HepG2 (cell line): ENCODE results near the gene CSH1. TPM values are rescaled to one million over a fixed set of nuclear protein-coding genes. Genes with fewer than 3 reads are reported as not detected.
A peak's percentile ranks its signal among the peaks of the same experiment; 100 is the strongest.
"Not testable (repeated sequence)": the region's sequence is repeated elsewhere in the genome, so short reads cannot be mapped to it uniquely, and the experiment has no call there.

ENCODE experiments used
- ATAC-seq: fragments of 200-7000 bp; cut with Tn5 transposase; 3 replicates; pipeline ENCODE4 v1.9.1; 2020; ENCODE audit warnings: mild to moderate bottlenecking, moderate library complexity
- BruUV-seq: library from RNA; stranded (reverse); fragments of 400-500 nt; replicated peaks from 2 replicates; lab custom pipeline; 2021; lab: Mats Ljungman, UMichigan
- CTCF ChIA-PET: fragments of 300-600 bp; formaldehyde crosslinking; extraction: SDS; loops from one replicate; lab custom pipeline; 2021; ENCODE audit warnings: low total read pairs, inconsistent platforms, low intra/inter-chr PET ratio; lab: Yijun Ruan, JAX
- POLR2A ChIA-PET: fragments of 350-600 bp; sonication (Branson Sonifier 250); formaldehyde crosslinking; loops from one replicate; lab custom pipeline; 2020; ENCODE audit warnings: antibody characterized with exemption, inconsistent platforms; lab: Yijun Ruan, JAX
- DNase-seq: peaks from one replicate; pipeline ENCODE4 v3.0.0-alpha.2; 2015; ENCODE audit warnings: low spot score
- FAIRE-seq: peaks from 3 replicates; lab custom pipeline; 2011; peaks lifted over from hg19 to GRCh38; lab: Jason Lieb, UNC
- H2AFZ ChIP-seq: one replicate; pipeline ENCODE4 v1.6.1; 2011; ENCODE audit warnings: low read length, inconsistent platforms
- H3K27ac ChIP-seq: fragments of 300-600 bp; 3 replicates; pipeline ENCODE4 v1.8.0; 2011; ENCODE audit warnings: mixed run types, mild to moderate bottlenecking, mixed read lengths, low read length, inconsistent platforms; ENCODE audit not compliant: insufficient read depth; ENCODE audit errors: extremely low read length
- H3K27me3 ChIP-seq, 2 experiments: fragments of 200-600 bp in 1 of 2; 2 replicates in 1 of 2; 3 replicates in 1 of 2; pipeline versions ENCODE4 v1.6.0 to v1.8.0; 2011; ENCODE audit warnings: low read length in 2 of 2, mild to moderate bottlenecking in 2 of 2, moderate library complexity in 2 of 2, inconsistent platforms in 1 of 2; ENCODE audit not compliant: insufficient read depth in 2 of 2, control insufficient read depth in 1 of 2
- H3K36me3 ChIP-seq, 2 experiments: fragments of 200-600 bp in 1 of 2; replicated peaks in 1 of 2; 2 replicates in 1 of 2; 3 replicates in 1 of 2; pipeline versions ENCODE4 v1.5.1 to v1.8.0; 2011; ENCODE audit warnings: low read length in 2 of 2, inconsistent platforms in 1 of 2; ENCODE audit not compliant: insufficient read depth in 2 of 2, control insufficient read depth in 1 of 2
- H3K4me1 ChIP-seq: 2 replicates; pipeline ENCODE4 v1.5.1; 2012; ENCODE audit warnings: low read length, inconsistent platforms; ENCODE audit not compliant: insufficient read depth
- H3K4me2 ChIP-seq: 2 replicates; pipeline ENCODE4 v1.6.0; 2011; ENCODE audit warnings: low read depth, low read length, inconsistent platforms
- H3K4me3 ChIP-seq, 3 experiments: fragments of 200-600 bp in 1 of 3; sonication (generic), shearing (Covaris generic) in 1 of 3; replicated peaks in 1 of 3; 2 replicates each; pipeline ENCODE4 v1.5.1; 2011 to 2016; ENCODE audit warnings: low read length in 3 of 3, inconsistent platforms in 2 of 3, low read depth in 2 of 3, mild to moderate bottlenecking in 2 of 3, control low read depth in 1 of 3, mixed read lengths in 1 of 3; ENCODE audit not compliant: insufficient read depth in 1 of 3
- H3K79me2 ChIP-seq: one replicate; pipeline ENCODE4 v1.6.1; 2011; ENCODE audit warnings: low read length, inconsistent platforms; ENCODE audit not compliant: insufficient read depth
- H3K9ac ChIP-seq: 2 replicates; pipeline ENCODE4 v1.6.0; 2011; ENCODE audit warnings: mild to moderate bottlenecking, low read depth, low read length, inconsistent platforms; ENCODE audit not compliant: insufficient read depth
- H3K9me3 ChIP-seq: 2 replicates; pipeline ENCODE4 v1.5.1; 2012; ENCODE audit warnings: mild to moderate bottlenecking, low read length
- H4K20me1 ChIP-seq: 2 replicates; pipeline ENCODE4 v1.6.0; 2011; ENCODE audit warnings: inconsistent platforms, mild to moderate bottlenecking, low read length, moderate library complexity; ENCODE audit not compliant: insufficient read depth
- ZMYM3 ChIP-seq: sonication (generic); formaldehyde crosslinking; IDR thresholded peaks from 2 replicates; pipeline ENCODE4 v1.5.1; 2020; ENCODE audit warnings: mild to moderate bottlenecking, missing genetic modification reagents
- ZNF629 ChIP-seq: sonication (generic); formaldehyde crosslinking; conservative IDR thresholded peaks from 2 replicates; pipeline ENCODE4 v1.5.0; 2020; ENCODE audit warnings: missing genetic modification reagents
- WGBS: methylation state at CpG from one replicate; pipeline ENCODE4 v1.1.6; 2017; ENCODE audit warnings: low lambda C conversion rate; 5-methylcytosine and 5-hydroxymethylcytosine counted together
- in situ Hi-C: cut with HindIII; loops from 2 replicates; pipeline ENCODE4 v1.10.0; 2017; ENCODE audit warnings: low pct_unique_long_range_greater_than_20kb; ENCODE audit not compliant: extremely low pct_ligation_motif_present
- intact Hi-C: fragments of 100-400 bp; cut with micrococcal nuclease; formaldehyde crosslinking; loops from one replicate; pipeline ENCODE4 v1.10.0; 2022; ENCODE audit not compliant: unreplicated experiment
- polyA plus RNA-seq, 8 experiments: library from polyadenylated mRNA; depleted of rRNA in 3 of 8; stranded (reverse) in 7 of 8; unstranded in 1 of 8; fragments of >200 nt; fragmentation: Illumina TruSeq in 4 of 8; extraction: Trizol in 4 of 8; gene quantifications; 2 replicates each; pipeline versions ENCODE4 v1.2.1 to v1.2.3, GENCODE V29; 2011 to 2016; ENCODE audit warnings: low read depth in 4 of 8, missing spikeins in 1 of 8, mixed read lengths in 1 of 8; ENCODE audit not compliant: insufficient read depth in 1 of 8
- total RNA-seq, 5 experiments: library from RNA; depleted of rRNA; stranded (reverse); fragments of >200 nt; fragmentation: Illumina TruSeq; extraction: Trizol; gene quantifications; 2 replicates each; pipeline ENCODE4 v1.2.3, GENCODE V29; 2016; ENCODE audit warnings: low read depth in 1 of 5

Gene CSH1
- total and polyA plus RNA-seq, 2 of the 13 experiments (the other 11 are each of a cell fraction or from before 2014, with no cell fraction given) = not detected

GRCh38 chr17:63874693-63875092, 21.7 kb downstream of the CSH1 start:
- CTCF ChIA-PET, FAIRE-seq, H3K79me2 ChIP-seq, H3K4me3 ChIP-seq, H3K9me3 ChIP-seq, intact Hi-C loops, in situ Hi-C loops, POLR2A ChIA-PET, H3K27me3 ChIP-seq, BruUV-seq, H3K9ac ChIP-seq, H3K36me3 ChIP-seq, H4K20me1 ChIP-seq, H3K27ac ChIP-seq, H3K4me2 ChIP-seq, DNase-seq, H3K4me1 ChIP-seq, ATAC-seq, H2AFZ ChIP-seq: not testable (repeated sequence)
- TF ChIP-seq ZNF629 (CRISPR knock-in tag) = peak; percentile 79
- 0 out of 2 replicates have a peak, but pooled peaks have one; percentile 15 for TF ChIP-seq ZMYM3 (CRISPR knock-in tag)
- 33% methylated on average over 6 of the region's 6 CpGs for WGBS

- H3K36me3 ChIP-seq, POLR2A ChIA-PET, intact Hi-C loops, H3K27me3 ChIP-seq, CTCF ChIA-PET, H3K4me1 ChIP-seq, DNase-seq, H3K27ac ChIP-seq, H2AFZ ChIP-seq, in situ Hi-C loops, FAIRE-seq, H3K4me3 ChIP-seq, H3K4me2 ChIP-seq, H4K20me1 ChIP-seq, H3K79me2 ChIP-seq, H3K9ac ChIP-seq, H3K9me3 ChIP-seq, BruUV-seq: not testable (repeated sequence)
- 93% methylated on average over 3 of the region's 8 CpGs for WGBS
- peak; percentile 72 for ATAC-seq
These were observed 22.2 kb downstream of the CSH1 start for GRCh38 chr17:63874061-63874626.

GRCh38 chr17:63873577-63873976, 22.8 kb downstream of the CSH1 start, which contains the start of gene CSH2:
Gene CSH2, minus strand, starts transcription at chr17:63873677. Its CDS starts 63 bp downstream, at chr17:63873614.
- FAIRE-seq, DNase-seq, H3K9me3 ChIP-seq, H2AFZ ChIP-seq, BruUV-seq, H3K27me3 ChIP-seq, H3K27ac ChIP-seq, H3K79me2 ChIP-seq, H3K36me3 ChIP-seq, CTCF ChIA-PET, H3K4me1 ChIP-seq, in situ Hi-C loops, H3K4me3 ChIP-seq, ATAC-seq, H4K20me1 ChIP-seq, intact Hi-C loops, H3K9ac ChIP-seq, H3K4me2 ChIP-seq, POLR2A ChIA-PET: not testable (repeated sequence)
- 48% methylated on average over 3 of the region's 7 CpGs for WGBS

DNA sequence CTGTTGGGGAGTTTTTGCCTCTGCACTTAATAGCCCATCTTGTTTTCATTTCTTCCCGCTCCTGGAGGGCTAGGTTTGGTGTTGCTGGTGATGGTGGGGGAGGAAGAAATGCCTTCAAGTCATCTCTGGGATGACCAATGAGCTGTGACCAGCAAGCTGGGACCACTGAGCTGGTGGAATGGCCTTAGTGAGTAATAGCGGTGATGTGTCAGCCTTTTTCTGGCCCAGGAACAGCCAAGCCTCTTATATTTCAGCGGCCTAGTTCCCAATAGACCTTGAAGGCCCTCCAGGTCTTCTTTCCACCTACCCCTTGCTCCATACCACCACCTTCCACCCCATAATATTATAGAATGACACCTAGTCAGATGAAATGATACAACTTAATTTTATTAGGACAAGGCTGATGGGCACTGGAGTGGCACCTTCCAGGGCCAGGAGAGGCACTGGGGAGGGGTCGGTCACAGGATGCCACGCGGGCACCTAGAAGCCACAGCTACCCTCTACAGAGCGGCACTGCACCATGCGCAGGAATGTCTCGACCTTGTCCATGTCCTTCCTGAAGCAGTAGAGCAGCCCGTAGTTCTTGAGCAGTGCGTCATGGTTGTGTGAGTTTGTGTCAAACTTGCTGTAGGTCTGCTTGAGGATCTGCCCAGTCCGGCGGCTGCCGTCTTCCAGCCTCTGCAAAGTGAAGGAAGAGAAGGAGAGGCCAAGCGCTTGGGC, 24.6 kb downstream of the CSH1 start:
- H3K36me3 ChIP-seq, H3K4me1 ChIP-seq, H3K79me2 ChIP-seq, H3K9me3 ChIP-seq, intact Hi-C loops, FAIRE-seq, in situ Hi-C loops, H4K20me1 ChIP-seq, H3K9ac ChIP-seq, H2AFZ ChIP-seq, BruUV-seq, DNase-seq, H3K4me3 ChIP-seq, H3K4me2 ChIP-seq, H3K27ac ChIP-seq, POLR2A ChIA-PET, ATAC-seq, CTCF ChIA-PET: not testable (repeated sequence)
- WGBS = 48% methylated on average over 7 of the region's 15 CpGs
- peaks cover 0 to 12% of the 10 kb centered on the region in 2 experiments; a peak in 3 of 5 replicates for H3K27me3 ChIP-seq
